ENCODE measurements around the gene NUMBL. TPM values are rescaled to one million over a fixed set of nuclear protein-coding genes. Genes with fewer than 3 reads are reported as not detected.

NUMBL gene
- total and polyA plus RNA-seq, 9 of the 15 experiments (the other 6 are each of a cell fraction or from before 2014, with no cell fraction given), result 0.39 to 38.6 (median 6.6) TPM

- no peak for FAIRE-seq
- no peaks in the 10 kb centered on the region for H4K20me1 ChIP-seq (replicated peaks; ENCODE audit: control insufficient read depth, insufficient read depth, low read length)
- TF ChIP-seq ZBTB40 (IDR thresholded peaks at IDR 0.05) (peak; percentile 80), ZBTB40 (CRISPR knock-in tag; IDR thresholded peaks at IDR 0.05) (peak; percentile 62; the same call in 1 of the 2 replicates)
- TF ChIP-seq, protein P1, sequence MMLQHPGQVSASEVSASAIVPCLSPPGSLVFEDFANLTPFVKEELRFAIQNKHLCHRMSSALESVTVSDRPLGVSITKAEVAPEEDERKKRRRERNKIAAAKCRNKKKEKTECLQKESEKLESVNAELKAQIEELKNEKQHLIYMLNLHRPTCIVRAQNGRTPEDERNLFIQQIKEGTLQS (IDR thresholded peaks at IDR 0.05), result no peak
- TF ChIP-seq, protein P1 (CRISPR knock-in tag; conservative IDR thresholded peaks at IDR 0.05), result no peak
- no peak for DNase-seq (ENCODE audit: extremely low read depth in 1 of 4, low spot score in 3 of 4)
- peaks cover 48% of the 10 kb centered on the region for H3K36me3 ChIP-seq (ENCODE audit: control insufficient read depth, insufficient read depth, low read length)
- no peak overlapping the region for H2AFZ ChIP-seq (ENCODE audit: low read depth, low read length)
- peaks cover 4% of the 10 kb centered on the region for H3K9me1 ChIP-seq (ENCODE audit: control insufficient read depth, insufficient read depth, low read length)
- intact Hi-C loops (cut with micrococcal nuclease) (no loop called here), in situ Hi-C loops (cut with MboI) (no loop called here)
- H3K79me2 ChIP-seq (ENCODE audit: control insufficient read depth, insufficient read depth, low read length), result peaks cover 10% of the 10 kb centered on the region; the same call in 2 of the 3 replicates
- no peak overlapping the region for H3K4me3 ChIP-seq
- no peaks in the 10 kb centered on the region; a peak in 1 of 5 replicates for H3K4me1 ChIP-seq (replicated peaks in 1 of 2; ENCODE audit: control insufficient read depth in 2 of 2, insufficient read depth in 2 of 2, low read length in 2 of 2)
- WGBS (ENCODE audit: insufficient coverage, low coverage, missing lambda C conversion rate), result 94% methylated on average over 4 of the region's 4 CpGs
- BruUV-seq (replicated peaks), result no TSS peak
- POLR2A ChIA-PET, result no interaction called here
- CTCF ChIA-PET (ENCODE audit: low intra/inter-chr PET ratio), result no interaction called here
- no peak overlapping the region for H3K4me2 ChIP-seq (ENCODE audit: insufficient read depth, low read length)
- no peaks in the 10 kb centered on the region for H3K9me3 ChIP-seq (replicated peaks; ENCODE audit: control insufficient read depth, insufficient read depth, low read depth, low read length)
- no peaks in the 10 kb centered on the region for H3K27me3 ChIP-seq (ENCODE audit: control insufficient read depth in 2 of 2, insufficient read depth in 2 of 2, low read length in 2 of 2)
- no peak overlapping the region for H3K9ac ChIP-seq (ENCODE audit: insufficient read depth in 1 of 2, low read depth in 2 of 2, low read length in 2 of 2)
- ATAC-seq, result no peak
- no peak overlapping the region for H3K27ac ChIP-seq (ENCODE audit: extremely low read depth, low read depth, low read length)
Observed at GRCh38 chr19:40726279-40726678, 35.8 kb upstream of the NUMBL start.

Measured in K562 (cell line).